Measurements from ENCODE around the gene PRKCA. TPM values are rescaled to one million over a fixed set of nuclear protein-coding genes. Genes with fewer than 3 reads are reported as not detected.

PRKCA gene
- total and polyA plus RNA-seq, 10 of the 15 experiments (the other 5 are each of a cell fraction or from before 2014, with no cell fraction given), result 0.11 to 14.6 (median 0.72) TPM

DNA sequence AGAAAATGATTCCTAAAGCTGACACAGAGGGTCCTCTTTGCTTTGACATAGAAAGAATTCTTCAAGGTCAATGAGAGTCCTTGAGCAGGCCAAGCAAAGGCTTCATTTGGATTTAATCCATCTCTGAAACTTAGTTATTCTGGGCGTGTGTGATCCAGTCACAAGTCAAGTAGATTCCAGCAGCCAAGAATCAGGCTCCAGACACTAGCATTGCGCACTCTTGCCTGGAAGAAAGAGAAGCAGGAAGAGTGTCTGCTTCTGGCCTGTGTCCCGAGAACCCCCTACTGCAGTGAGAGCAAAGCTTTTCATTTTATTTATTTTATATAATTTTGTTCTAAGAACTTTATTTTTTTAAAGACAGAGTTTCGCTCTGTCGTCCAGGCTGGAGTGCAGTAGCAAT lies 444.3 kb downstream of the PRKCA start (continued):
- TF ChIP-seq ZNF24 (IDR thresholded peaks at IDR 0.05) (no peak), LARP7 (IDR thresholded peaks at IDR 0.05) (no peak), RBBP5 (conservative IDR thresholded peaks at IDR 0.05) (no peak), CBX5 (IDR thresholded peaks at IDR 0.05; ENCODE audit: low read depth) (no peak)

GRCh38 chr17:66747578-66748275 lies 445.3 kb downstream of the PRKCA start:
- Histone ChIP-seq H3K79me2 (ENCODE audit: control insufficient read depth, insufficient read depth, low read length) (no peaks in the 10 kb centered on the region), H3K27me3 (replicated peaks in 1 of 2; ENCODE audit: control insufficient read depth in 2 of 2, insufficient read depth in 2 of 2, low read length in 1 of 2) (no peaks in the 10 kb centered on the region), H3K36me3 (ENCODE audit: control insufficient read depth in 2 of 2, insufficient read depth in 2 of 2, low read length in 1 of 2) (no peaks in the 10 kb centered on the region), H3K9ac (ENCODE audit: control insufficient read depth, insufficient read depth, low read length) (no peak overlapping the region), H3K27ac (ENCODE audit: control insufficient read depth, insufficient read depth) (no peak overlapping the region), H3K4me3 (no peak overlapping the region), H3K4me2 (ENCODE audit: control insufficient read depth, insufficient read depth) (no peak overlapping the region), H4K20me1 (ENCODE audit: control insufficient read depth, insufficient read depth) (no peaks in the 10 kb centered on the region), H2AFZ (ENCODE audit: control insufficient read depth, low read depth, low read length) (no peak overlapping the region), H3K9me3 (replicated peaks; ENCODE audit: control insufficient read depth, insufficient read depth, low read length) (no peaks in the 10 kb centered on the region), H3K4me1 (ENCODE audit: control insufficient read depth, insufficient read depth, low read length) (no peaks in the 10 kb centered on the region)
- ChIA-PET CTCF (no interaction called here), RAD21 (ENCODE audit: unreplicated experiment) (no interaction called here), POLR2A (no interaction called here), SMC1A (ENCODE audit: uncharacterized antibody, unreplicated experiment) (interaction anchor here (0.7 kb wide), 1 partner anchor 11 kb away, joined by 4 read pairs; no protein-coding TSS in a partner anchor)
- no TSS peak for BruUV-seq (replicated peaks)
- WGBS (ENCODE audit: insufficient coverage, insufficient replicate concordance, low lambda C conversion rate, missing lambda C conversion rate), result 33% methylated on average over 17 of the region's 17 CpGs
- in situ Hi-C loops (cut with MboI) (no loop called here), intact Hi-C loops (cut with micrococcal nuclease; ENCODE audit: unreplicated experiment) (no loop called here)
- no peak for TF ChIP-seq SMARCA5 (IDR thresholded peaks at IDR 0.05)
- TF ChIP-seq MYC (IDR thresholded peaks at IDR 0.05; ENCODE audit: insufficient read depth, insufficient read length, insufficient replicate concordance, low read length, severe bottlenecking), result no peak
- TF ChIP-seq SUZ12 (IDR thresholded peaks at IDR 0.05; ENCODE audit: unreplicated experiment), result no peak
- no peak for TF ChIP-seq SP1 (IDR thresholded peaks at IDR 0.05; ENCODE audit: low read depth, low read length)
- no peak for TF ChIP-seq YBX1 (IDR thresholded peaks at IDR 0.05)
- TF ChIP-seq NFYB (IDR thresholded peaks at IDR 0.05; ENCODE audit: insufficient read depth, low read depth, low read length), result no peak
- no peak for TF ChIP-seq ZNF622 (IDR thresholded peaks at IDR 0.05)
- TF ChIP-seq MEF2B (IDR thresholded peaks at IDR 0.05; ENCODE audit: partially characterized antibody, poor library complexity, severe bottlenecking), result no peak
- TF ChIP-seq MTA3 (IDR thresholded peaks at IDR 0.05; ENCODE audit: borderline replicate concordance, low read length), result no peak
- TF ChIP-seq POU2F2 (IDR thresholded peaks at IDR 0.05; ENCODE audit: borderline replicate concordance, low read depth, low read length), result no peak
- TF ChIP-seq, protein P1, sequence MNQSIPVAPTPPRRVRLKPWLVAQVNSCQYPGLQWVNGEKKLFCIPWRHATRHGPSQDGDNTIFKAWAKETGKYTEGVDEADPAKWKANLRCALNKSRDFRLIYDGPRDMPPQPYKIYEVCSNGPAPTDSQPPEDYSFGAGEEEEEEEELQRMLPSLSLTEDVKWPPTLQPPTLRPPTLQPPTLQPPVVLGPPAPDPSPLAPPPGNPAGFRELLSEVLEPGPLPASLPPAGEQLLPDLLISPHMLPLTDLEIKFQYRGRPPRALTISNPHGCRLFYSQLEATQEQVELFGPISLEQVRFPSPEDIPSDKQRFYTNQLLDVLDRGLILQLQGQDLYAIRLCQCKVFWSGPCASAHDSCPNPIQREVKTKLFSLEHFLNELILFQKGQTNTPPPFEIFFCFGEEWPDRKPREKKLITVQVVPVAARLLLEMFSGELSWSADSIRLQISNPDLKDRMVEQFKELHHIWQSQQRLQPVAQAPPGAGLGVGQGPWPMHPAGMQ (IDR thresholded peaks at IDR 0.05; ENCODE audit: borderline replicate concordance), result no peak
- no peak for TF ChIP-seq RUNX3 (IDR thresholded peaks at IDR 0.05; ENCODE audit: low read length)
- no peak for TF ChIP-seq RELB (IDR thresholded peaks at IDR 0.05; ENCODE audit: low read depth)
- TF ChIP-seq, protein P2, sequence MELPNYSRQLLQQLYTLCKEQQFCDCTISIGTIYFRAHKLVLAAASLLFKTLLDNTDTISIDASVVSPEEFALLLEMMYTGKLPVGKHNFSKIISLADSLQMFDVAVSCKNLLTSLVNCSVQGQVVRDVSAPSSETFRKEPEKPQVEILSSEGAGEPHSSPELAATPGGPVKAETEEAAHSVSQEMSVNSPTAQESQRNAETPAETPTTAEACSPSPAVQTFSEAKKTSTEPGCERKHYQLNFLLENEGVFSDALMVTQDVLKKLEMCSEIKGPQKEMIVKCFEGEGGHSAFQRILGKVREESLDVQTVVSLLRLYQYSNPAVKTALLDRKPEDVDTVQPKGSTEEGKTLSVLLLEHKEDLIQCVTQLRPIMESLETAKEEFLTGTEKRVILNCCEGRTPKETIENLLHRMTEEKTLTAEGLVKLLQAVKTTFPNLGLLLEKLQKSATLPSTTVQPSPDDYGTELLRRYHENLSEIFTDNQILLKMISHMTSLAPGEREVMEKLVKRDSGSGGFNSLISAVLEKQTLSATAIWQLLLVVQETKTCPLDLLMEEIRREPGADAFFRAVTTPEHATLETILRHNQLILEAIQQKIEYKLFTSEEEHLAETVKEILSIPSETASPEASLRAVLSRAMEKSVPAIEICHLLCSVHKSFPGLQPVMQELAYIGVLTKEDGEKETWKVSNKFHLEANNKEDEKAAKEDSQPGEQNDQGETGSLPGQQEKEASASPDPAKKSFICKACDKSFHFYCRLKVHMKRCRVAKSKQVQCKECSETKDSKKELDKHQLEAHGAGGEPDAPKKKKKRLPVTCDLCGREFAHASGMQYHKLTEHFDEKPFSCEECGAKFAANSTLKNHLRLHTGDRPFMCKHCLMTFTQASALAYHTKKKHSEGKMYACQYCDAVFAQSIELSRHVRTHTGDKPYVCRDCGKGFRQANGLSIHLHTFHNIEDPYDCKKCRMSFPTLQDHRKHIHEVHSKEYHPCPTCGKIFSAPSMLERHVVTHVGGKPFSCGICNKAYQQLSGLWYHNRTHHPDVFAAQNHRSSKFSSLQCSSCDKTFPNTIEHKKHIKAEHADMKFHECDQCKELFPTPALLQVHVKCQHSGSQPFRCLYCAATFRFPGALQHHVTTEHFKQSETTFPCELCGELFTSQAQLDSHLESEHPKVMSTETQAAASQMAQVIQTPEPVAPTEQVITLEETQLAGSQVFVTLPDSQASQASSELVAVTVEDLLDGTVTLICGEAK (IDR thresholded peaks at IDR 0.05; ENCODE audit: borderline replicate concordance), result no peak
- ATAC-seq, result no peak
- no peak for FAIRE-seq
- no peak for DNase-seq (ENCODE audit: low read depth, low spot score)

Measured in GM12878 (cell line).